HG03139 (cell line): Measurements from ENCODE around the gene LCE2C.

Experiments used
- ATAC-seq: cut with Tn5 transposase; IDR thresholded peaks from one replicate; pipeline ENCODE4 v1.9.1; 2021; ENCODE audit not compliant: unreplicated experiment

The LCE2C gene

DNA sequence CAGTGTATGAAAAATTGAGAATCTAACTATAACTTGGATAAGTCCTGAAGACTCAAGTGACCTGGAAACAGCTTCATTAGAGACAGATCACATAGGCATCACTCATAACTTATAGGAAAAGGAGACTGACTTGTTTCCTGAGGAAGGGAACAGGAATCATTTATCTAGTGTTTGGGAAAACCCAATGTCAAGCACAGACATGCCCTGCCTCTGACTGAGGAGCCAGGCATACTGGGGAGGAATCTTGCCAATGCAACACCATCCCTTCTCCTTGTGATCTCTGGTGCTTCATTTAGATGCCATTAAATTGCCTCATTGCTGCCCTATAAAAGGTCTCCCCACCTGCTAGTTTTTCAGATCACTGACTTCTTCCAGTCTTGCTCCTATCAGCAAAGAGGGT lies 43.2 kb downstream of the LCE2C start:
- ATAC-seq: no peak

GRCh38 chr1:152725261-152725660 lies 50.2 kb downstream of the LCE2C start:
- ATAC-seq: no peak
